GM19395 (cell line): ENCODE results near the gene TBX2.
"Not testable (repeated sequence)": the region's sequence is repeated elsewhere in the genome, so short reads cannot be mapped to it uniquely, and the experiment has no call there.

Source experiments
- ATAC-seq: cut with Tn5 transposase; IDR thresholded peaks from one replicate; pipeline ENCODE4 v1.9.1; 2021; ENCODE audit warnings: mild to moderate bottlenecking, moderate library complexity; ENCODE audit not compliant: unreplicated experiment

The TBX2 gene

DNA sequence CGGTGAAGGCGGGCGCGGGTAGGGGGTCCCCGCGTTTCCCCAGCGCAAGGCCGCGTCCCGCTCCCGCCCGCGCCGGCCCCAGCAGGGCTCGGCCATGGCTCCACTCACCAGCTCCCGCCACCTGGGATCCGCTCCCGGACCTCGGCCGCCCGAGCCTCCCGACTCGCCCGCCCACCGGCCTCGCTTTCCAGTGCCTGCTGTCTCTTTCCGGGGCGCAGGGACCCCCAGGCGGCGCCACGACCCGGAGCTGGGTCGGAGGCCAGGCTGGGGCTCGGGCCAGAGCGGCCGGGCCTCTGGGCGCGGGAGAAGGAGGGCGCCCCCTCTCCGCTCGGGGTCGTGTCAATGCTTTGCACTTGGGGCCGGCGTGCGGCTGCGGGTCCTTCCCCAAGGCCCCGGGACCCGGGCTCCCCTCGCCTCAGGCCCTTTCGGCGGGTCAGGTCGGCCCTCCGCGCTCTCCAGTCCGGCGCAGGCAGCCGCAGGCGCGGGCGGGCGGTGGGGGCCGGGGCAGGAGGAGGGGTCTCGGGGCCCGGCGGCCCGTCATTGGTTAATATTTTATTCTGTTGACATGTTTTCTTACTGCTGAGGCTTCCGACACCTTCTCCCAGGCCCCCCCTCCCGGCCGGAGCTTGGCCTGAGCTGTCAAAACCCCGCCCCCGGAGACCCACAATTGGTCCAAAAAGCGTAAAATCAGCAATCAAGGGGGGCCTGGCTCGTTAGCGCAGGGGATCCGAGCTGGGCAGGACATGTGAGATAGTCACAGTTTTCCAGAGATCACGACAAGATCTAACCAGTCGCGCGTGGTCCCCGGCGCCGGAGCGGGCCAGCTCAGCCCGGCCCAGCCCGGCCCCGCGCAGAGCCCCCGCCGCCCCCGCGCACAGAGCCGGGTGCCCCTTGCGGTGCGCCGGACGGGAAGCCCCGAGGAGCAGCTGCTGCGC lies at the start of gene TBX2:
TSS of gene TBX2 (plus strand) at position 713 of the 935 bp plus-strand sequence. CDS start 334 bp downstream, outside the sequence.
- ATAC-seq, result no peak

DNA sequence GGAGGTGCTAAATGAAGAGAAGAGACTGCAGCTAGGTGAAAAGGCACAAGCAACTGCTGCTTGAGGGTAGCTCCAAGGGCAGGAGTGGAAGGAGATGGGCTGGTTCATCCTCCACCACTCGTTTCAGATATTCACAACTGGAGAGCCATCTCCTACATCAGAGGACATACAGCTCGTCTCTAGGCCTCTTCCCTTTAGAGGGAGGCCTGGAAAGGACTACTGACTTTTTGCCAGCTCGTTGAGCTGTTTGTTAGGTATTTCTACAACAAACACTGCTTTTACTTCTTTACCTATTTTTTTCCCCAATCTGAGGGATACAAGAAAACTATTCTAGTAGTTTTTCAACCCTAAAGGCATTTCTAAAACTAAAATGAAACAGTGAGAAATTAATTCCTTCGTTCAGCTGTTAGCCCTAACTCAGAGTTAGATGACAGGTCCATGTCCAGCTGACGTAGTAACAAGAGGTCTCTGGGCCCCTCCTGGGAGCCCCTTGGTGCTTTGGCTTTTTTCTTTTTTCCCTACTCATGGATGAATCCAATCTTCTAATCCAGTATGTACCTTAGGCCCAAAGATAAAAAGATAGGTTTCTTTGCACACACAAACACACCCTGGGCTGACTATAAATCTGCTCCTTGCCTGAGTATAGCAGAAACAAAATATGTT lies 47.8 kb upstream of the TBX2 start:
- ATAC-seq, result no peak

DNA sequence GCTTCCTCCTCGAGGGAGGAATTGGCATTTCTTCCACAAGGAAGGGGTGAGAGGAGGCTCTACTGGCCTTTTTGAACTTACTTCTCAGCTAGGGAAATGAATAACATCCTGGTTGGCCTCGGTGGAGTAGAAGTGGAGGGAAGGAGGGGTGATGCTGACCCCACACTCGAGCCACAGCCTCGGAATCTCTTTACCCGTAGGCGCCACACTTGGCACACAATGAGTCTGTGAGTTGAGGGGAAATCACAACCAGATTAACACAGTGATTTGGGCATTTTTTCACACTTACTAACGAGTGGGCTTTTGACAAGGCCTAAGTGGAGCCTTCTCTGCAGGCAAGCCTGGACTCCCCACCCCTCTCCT lies 47.3 kb upstream of the TBX2 start:
- ATAC-seq, result no peak

DNA sequence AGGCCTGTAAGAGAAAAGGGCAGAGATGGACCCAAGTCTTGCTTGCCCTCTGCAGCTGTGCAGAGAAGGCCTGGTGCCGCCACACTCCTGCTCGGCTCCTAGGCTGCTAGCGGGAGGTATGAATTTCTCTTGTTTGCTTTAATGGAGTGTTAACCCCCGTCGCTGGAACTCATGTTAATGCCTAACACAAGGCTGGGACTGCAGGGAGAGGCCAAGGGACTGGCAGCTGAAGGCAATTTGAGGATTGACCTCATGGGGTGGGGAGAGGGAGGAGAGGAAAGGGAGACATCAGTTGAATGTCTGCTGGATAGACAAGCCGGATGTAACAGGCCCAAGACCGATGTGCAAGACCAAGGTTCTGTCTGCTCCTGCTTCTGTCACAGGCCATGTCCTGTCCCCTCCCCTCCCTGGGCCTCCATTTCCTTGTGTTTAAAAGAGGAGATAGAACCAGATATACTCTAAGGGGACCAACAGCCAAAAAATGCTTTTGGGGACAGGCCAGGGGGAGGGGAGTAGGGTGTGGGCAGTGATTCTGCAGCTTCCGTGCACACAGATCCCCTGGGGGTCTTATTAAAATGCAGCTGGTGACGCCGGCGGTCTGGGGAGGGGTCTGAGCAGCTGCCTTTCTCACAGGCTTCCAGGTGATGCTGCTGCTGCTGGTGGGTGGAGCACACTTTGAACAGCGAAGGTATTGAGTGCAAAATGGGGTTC lies 46.7 kb upstream of the TBX2 start:
- no peak for ATAC-seq

DNA sequence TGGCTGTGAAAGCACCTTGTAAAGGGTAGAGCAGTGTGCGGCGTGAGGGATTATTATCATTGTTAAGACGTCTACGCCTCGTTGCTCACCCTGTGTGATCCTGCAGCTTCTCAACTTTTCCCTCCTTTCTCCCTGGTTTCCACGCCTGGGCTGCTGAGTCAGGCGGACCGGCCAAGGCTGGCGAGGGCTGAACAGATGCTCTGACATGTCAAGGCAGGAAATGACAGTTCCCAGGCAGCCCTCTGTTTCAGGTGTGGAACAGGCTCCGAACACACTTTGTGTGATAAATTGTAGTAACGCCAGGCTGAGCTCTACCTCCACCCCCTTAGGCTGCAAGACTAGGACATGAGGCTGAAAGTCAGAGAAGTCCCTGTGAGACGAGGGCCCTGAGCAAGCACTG lies 46.0 kb upstream of the TBX2 start:
- no peak for ATAC-seq

DNA sequence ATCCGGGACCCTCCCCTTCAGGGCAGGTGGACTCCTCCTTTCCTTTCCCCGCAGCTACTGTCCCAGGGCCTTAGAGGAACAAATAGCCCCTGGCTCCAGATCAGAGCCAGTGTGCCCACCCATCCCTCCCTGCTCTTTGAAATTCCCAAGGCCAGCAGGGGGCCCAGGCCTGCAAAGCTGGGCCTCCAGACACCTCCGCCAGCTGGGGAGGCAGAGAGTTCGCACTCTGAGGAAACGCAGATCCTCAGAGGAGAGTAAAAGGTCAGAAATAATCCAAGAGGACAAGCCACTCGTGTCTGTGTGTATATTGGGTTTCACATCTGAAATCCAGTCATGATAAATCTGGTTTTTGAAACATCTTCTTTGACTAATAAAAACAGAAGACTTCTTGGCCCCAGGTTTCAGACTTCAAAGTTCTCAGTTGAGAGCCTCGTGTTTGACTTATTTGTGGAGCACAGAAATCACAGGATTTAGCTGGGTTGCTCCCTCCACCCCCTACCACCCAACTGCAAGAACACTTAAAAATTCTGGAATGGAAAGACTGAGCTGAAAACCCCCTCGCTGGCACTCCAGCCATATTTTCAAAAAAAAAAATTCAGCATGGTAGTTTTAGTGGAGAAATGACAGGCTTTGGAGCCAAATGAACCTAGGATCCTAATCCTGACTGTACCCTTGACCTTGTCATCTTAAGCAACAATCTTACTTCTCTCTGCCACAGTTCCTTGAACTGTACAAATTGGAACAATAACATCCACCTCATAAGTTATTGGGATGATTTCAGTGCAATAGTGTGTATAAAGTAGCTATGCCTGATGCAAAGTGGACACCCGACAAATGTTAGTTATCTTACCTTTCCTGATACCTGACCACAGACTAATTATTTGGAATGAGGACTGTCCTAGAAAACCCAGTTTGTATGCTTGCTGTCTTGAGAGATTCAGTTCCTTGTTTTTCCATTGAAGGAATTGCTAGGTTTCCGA lies 44.5 kb upstream of the TBX2 start:
- no peak for ATAC-seq

DNA sequence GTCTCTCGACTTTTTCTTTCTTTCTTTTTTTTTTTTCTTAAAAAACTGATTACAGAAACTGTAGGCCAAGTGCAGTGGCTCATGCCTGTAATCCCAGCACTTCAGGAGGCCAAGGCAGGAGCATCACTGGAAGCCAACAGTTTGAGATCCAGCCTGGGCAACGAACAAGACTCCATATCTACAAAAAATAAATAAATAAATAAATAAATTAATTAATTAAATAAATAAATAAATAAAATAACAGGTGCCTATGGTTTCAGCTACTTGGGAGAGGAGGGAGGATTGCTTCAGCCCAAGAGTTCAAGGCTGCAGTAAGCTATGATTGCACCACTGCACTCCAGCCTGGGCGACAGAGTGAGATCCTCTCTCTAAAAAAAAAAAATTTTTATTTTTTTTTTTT lies 42.6 kb upstream of the TBX2 start:
- not testable (repeated sequence) for ATAC-seq

DNA sequence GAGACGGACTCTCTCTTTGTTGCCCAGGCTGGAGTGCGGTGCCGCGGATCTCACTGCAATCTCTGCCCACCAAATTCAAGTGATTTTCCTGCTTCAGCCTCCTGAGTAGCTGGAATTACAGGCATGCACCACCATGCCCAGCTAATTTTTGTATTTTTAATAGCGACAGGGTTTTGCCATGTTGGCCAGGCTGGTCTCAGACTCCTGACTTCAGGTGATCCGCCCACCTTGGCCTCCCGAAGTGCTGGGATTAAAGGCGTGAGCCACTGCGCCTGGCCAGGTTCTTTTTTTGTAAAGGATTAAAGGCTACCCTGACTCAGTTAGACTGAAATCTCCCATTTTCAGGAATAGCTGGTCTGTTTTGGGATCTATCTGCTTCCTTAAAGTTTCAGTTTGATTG lies 40.1 kb upstream of the TBX2 start:
- ATAC-seq, result not testable (repeated sequence)

DNA sequence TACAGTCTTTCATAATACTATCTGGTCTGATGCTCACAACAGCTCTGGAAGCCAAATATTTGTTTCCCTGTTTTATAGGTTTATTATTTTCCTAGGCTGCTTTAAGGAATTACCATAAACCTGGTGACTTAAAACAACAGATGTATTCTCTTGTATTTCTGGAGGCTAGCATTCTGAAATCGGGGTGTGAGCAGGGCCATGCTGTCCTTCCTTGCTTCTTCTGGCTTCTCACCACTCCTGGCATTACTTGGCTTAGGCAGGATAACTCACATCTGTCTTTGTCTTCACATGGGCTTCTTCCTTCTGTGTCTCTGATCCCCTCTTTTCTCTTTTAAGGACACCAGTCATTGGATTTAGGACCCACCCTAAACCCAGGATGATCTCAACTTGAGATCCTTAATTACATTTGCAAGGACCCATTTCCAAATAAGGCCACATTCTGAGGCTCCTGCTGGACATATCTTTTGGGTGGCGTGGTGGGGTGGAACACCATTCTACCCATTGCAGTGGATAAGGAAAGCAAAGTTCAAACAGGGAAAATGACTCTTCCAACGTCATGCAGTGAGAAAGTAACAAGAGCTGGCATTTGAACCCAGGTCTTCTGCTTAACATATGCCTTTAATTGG lies 39.2 kb upstream of the TBX2 start:
- ATAC-seq, result no peak

DNA sequence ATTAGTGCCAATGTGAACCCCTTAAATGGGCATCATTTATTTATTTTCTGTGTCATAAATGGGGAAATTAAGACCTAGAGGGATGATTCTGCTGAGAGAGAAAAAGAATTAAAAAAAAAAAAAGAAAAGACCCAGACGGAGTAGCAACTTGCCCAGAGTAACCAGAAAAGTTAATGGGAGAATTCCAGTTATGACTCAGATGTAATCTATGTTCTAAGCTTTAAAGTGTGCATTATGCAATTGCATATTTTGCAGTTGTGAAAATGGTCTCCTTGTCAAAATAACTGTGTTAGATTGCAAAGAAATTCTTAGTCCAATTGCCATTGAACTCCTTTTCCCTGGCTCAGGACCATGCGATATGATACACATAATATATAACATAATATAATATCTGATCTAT lies 38.6 kb upstream of the TBX2 start:
- no peak for ATAC-seq

DNA sequence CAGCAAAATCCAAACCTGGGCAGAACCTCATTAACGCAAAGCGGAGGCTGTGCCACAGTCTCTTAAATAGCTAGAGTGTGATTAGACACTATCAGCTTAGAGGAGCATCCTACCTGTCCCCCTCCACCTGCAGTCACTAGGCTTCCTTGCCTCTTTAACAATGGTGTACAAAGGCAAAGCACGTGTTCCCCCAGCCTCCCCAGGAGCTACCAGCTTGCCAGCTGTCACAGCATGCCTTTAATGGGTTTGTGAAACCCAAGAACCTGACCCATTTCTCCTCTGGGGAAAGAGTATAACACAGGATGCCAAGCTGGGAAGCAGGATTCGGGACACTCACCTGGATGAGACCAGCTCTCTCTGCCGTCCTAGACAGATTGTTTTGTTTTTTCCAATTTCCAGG lies 37.2 kb upstream of the TBX2 start:
- no peak for ATAC-seq

DNA sequence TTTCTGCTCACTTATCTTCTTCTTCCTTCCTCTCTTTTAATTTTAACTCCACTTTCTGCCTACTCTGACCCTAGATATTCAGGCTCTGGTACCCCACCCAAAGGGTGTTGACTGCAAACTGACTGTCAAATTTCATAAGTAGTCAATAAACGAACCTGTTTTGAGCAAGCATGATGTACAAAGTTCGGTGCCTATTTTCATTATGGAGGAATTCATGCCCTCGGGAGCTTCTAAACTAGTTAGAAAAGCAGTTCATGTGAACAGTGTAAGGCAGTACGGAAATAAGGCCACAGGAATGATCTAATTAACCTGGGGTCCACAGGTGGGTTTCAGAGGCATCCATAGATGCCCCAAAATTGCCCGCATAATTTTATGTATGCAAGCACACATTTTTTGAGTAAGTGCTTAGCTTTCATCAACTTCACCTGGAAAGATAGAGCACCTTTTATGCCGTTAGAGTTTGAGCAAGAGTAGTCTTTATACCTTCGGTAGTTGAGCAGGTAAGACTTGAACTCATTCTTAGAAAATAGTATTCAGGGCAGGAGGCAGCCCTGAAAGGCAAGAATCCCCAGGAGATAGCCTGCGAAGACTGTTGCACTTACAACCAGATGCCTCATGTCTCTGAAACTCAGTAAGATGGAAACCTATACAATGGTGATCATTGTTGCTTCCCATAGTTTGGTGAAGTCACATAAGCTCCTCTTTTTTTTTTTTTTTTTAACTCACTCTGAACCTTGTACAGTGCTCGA lies 36.6 kb upstream of the TBX2 start:
- no peak for ATAC-seq

DNA sequence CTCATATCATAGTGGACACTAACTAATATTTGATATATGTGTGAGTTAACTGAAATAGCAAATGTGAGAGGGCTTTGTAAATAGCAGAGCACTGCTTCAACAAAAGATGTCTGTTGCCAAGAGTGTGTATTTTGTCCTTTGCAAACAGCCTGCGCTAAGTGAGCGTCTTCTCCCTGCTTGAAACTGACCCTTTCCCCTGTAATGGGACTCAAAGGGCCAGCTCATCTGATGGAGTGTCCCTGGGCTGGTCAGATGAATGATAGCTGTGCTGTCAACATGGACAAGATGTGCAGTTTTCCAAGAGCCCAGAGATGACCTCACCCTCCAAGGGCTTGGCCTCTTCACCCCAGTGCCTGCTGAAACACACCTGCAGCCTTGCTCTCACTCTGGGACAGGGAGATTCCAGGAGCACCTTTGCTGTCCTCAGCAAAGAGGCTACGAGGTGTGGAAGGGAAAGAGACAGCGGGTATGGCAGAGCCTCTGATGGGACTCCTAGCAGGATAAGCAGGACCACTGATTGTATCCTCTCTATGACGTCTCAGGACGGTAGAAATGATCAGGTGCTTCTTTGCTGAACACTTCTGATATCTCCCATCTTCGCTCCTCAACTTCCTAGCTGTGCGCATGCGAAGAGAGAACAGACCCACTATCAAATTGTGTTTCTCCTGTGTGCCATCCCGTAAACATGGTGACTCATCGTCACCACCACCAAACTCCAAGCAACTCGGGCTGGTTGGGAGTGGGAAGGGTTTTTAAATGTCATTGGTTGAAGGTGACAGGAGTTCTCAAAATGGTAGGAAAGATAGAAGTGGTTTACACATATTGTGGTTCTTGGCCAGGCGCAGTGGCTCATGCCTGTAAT lies 35.8 kb upstream of the TBX2 start:
- ATAC-seq, result no peak

DNA sequence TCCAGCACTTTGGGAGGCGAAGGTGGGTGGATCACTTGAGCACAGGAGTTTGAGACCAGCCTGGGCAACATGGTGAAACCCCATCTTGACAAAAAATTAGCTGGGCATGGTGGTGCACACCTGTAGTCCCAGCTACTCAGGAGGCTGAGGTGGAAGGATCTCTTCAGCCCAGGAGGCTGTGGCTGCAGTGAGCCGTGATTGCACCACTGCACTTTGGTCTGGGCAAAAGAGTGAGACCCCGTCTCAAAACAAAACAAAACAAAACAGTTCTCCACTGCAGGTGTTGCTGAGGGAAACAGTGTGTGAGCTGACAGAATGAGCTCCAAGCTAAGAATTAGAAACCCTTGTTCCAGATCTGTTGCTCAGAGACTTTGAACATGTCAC lies 35.2 kb upstream of the TBX2 start:
- no peak for ATAC-seq

DNA sequence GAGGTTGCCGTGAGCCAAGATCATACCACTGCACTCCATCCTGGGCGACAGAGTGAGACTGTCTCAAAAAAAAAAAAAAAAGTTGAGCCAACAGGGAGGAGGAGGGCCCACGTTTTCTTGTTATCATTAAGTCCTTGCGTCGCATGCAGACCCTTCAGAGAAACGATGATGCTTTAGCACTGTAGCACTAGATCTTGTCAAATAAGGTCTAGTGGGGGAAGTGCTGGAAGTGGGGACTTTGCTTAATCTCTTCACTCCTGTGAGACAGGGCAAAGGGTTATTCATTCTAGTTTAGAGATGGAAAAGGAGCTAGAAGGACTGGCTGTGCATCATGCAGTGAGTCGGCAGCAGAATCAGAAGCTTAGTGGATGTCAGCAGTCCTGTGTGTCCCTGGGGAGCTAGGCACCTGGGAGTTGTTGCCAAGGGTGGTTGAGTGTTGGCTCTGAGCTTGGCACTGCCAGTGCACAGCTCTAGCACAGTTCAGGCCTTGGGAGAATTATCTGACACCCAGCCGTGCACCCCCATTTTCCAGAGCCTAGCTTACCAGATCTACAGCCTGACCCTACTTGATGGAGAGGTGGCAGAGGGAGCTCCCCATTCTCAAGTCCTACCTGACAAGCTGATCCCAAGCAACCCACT lies 33.4 kb upstream of the TBX2 start:
- no peak for ATAC-seq

DNA sequence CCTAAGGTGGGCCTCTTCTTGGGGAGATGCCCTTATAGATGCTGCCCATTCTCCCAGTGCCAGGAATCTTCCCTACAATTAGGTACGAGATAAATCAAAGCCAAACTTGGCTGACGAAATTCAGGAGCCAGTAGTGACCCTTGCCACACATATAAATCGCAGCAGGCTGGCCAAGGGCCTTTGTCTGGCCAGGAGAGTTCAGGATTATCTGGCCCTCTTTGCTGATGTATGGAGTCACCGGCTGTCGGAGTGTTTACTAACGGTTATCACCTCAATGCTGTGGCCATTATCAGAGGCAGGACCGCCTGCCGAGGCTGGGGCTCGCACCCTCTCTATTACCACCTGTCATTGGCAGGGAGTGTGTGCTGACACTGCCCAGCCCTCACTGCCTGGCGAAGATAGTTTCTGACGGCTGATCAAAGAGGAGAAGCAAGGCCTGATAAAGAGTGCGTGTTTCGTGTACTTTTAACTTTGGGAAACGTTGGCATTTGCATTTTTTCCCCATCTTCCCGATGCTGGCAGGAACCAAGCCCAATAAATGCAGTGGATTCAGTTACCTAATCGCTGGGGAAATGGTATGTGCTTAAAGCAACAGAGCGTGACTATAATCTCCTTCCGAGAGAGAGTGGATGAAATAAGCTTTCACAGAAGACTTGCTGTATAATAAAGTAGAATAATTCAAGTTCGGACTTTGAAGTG lies 32.8 kb upstream of the TBX2 start:
- ATAC-seq, result no peak

DNA sequence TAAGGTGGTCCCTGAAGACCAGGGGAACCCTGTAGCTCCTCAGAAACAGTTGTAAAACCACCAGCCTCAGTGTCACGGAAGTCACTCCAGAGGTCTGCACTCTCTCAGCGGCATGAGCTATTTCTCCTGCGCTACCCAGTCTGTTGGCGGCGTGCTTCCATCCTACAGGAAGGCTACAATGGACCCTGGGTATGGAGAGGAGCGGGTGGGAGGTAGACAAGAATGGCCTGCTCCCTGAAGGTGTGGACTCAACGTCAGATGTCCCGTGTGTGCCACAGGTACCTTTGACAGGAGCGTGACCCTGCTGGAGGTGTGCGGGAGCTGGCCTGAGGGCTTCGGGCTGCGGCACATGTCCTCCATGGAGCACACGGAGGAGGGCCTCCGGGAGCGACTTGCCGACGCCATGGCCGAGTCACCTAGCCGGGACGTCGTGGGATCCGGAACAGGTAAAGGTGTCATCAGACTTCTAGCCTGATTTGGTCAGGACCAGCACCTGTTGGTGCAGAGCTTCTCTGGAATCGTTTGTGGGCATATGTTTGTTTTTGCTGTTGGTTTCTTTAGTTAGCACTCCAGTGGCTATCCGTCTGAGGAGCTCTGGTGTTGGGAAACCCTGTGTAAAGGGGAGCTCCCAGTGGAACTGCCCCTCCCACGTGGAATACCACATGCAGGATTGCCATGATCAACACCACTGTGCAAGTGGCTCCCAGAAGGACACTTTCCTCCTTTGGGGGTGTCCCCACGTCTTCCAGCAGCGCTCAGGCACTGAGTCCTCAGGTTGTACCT lies 31.4 kb upstream of the TBX2 start:
- ATAC-seq, result no peak
